Liver (tissue), 9 donors: Measurements from ENCODE around the gene MFNG. TPM values are rescaled to one million over a fixed set of nuclear protein-coding genes. Genes with fewer than 3 reads are reported as not detected.

Experiments
- DNase-seq: peaks from one replicate; pipeline ENCODE4 v3.0.0-alpha.2; 2017; ENCODE audit warnings: low spot score
- H3K27ac ChIP-seq, 2 donors: one replicate each; pipeline ENCODE4 v1.7.0; 2013; ENCODE audit warnings: inconsistent platforms in 2 of 2, low read length in 2 of 2, control low read depth in 1 of 2, low read depth in 1 of 2, mild to moderate bottlenecking in 1 of 2
- H3K27me3 ChIP-seq, 4 donors: one replicate each; pipeline versions ENCODE4 v1.6.1 to v1.7.0; 2013; ENCODE audit warnings: low read length in 3 of 4, inconsistent platforms in 1 of 4, mild to moderate bottlenecking in 1 of 4, moderate library complexity in 1 of 4; ENCODE audit not compliant: control insufficient read depth in 4 of 4, insufficient read depth in 4 of 4
- H3K36me3 ChIP-seq, 4 donors: one replicate each; pipeline versions ENCODE4 v1.6.1 to v1.7.0; 2013; ENCODE audit warnings: low read length in 3 of 4, mild to moderate bottlenecking in 3 of 4, low read depth in 1 of 4, moderate library complexity in 1 of 4; ENCODE audit not compliant: control insufficient read depth in 4 of 4, insufficient read depth in 3 of 4
- H3K4me1 ChIP-seq, 4 donors: one replicate each; pipeline versions ENCODE4 v1.6.1 to v1.7.0; 2013; ENCODE audit warnings: low read length in 3 of 4, mild to moderate bottlenecking in 3 of 4, moderate library complexity in 1 of 4; ENCODE audit not compliant: control insufficient read depth in 4 of 4, insufficient read depth in 4 of 4
- H3K4me3 ChIP-seq, 3 donors: one replicate each; pipeline versions ENCODE4 v1.6.1 to v1.7.0; 2013; ENCODE audit warnings: low read length in 3 of 3, control low read depth in 1 of 3, low read depth in 1 of 3, mild to moderate bottlenecking in 1 of 3
- H3K9ac ChIP-seq, 2 donors: one replicate each; pipeline ENCODE4 v1.7.0; 2013; ENCODE audit warnings: low read length in 2 of 2, mild to moderate bottlenecking in 2 of 2, moderate library complexity in 2 of 2, control low read depth in 1 of 2, low read depth in 1 of 2
- H3K9me3 ChIP-seq, 4 donors: one replicate each; pipeline versions ENCODE4 v1.6.1 to v1.7.0; 2013; ENCODE audit warnings: low read length in 3 of 4; ENCODE audit not compliant: control insufficient read depth in 4 of 4
- ATF3 ChIP-seq: IDR thresholded peaks from 2 replicates; pipeline ENCODE4 v1.6.1; 2016; ENCODE audit warnings: antibody characterized with exemption
- CTCF ChIP-seq: fragments of 150-350 bp; IDR thresholded peaks from 2 replicates; pipeline ENCODE4 v1.5.1; 2017; ENCODE audit warnings: improper control_type of control experiment, low read depth, low read length; ENCODE audit not compliant: missing input control
- EGR1 ChIP-seq, 2 donors: IDR thresholded peaks; 2 replicates each; pipeline ENCODE4 v1.6.1; 2016 to 2018; ENCODE audit warnings: antibody characterized with exemption in 2 of 2, low read depth in 2 of 2
- FOXA1 ChIP-seq: IDR thresholded peaks from 2 replicates; pipeline ENCODE4 v1.6.1; 2016; ENCODE audit warnings: antibody characterized with exemption
- FOXA2 ChIP-seq: IDR thresholded peaks from 2 replicates; pipeline ENCODE4 v1.6.1; 2016; ENCODE audit warnings: antibody characterized with exemption
- GABPA ChIP-seq, 2 donors: IDR thresholded peaks in 1 of 2; conservative IDR thresholded peaks in 1 of 2; 2 replicates each; pipeline ENCODE4 v1.6.1; 2016; ENCODE audit warnings: antibody characterized with exemption in 2 of 2, mild to moderate bottlenecking in 1 of 2, moderate library complexity in 1 of 2
- HNF4A ChIP-seq, 2 donors: conservative IDR thresholded peaks; 2 replicates each; pipeline ENCODE4 v1.6.1; 2016; ENCODE audit warnings: antibody characterized with exemption in 2 of 2, mild to moderate bottlenecking in 2 of 2
- HNF4G ChIP-seq: IDR thresholded peaks from 2 replicates; pipeline ENCODE4 v1.6.1; 2016; ENCODE audit warnings: antibody characterized with exemption
- NR2F2 ChIP-seq: IDR thresholded peaks from 2 replicates; pipeline ENCODE4 v1.6.1; 2016; ENCODE audit warnings: antibody characterized with exemption
- RAD21 ChIP-seq, 2 donors: IDR thresholded peaks; 2 replicates each; pipeline ENCODE4 v1.6.1; 2016; ENCODE audit warnings: antibody characterized with exemption in 2 of 2, mild to moderate bottlenecking in 2 of 2
- RXRA ChIP-seq, 2 donors: IDR thresholded peaks; 2 replicates each; pipeline ENCODE4 v1.6.1; 2017 to 2018; ENCODE audit warnings: antibody characterized with exemption in 2 of 2, mild to moderate bottlenecking in 1 of 2
- SP1 ChIP-seq: IDR thresholded peaks from 2 replicates; pipeline ENCODE4 v1.6.1; 2018; ENCODE audit warnings: antibody characterized with exemption, mild to moderate bottlenecking
- TAF1 ChIP-seq: conservative IDR thresholded peaks from 2 replicates; pipeline ENCODE4 v1.6.1; 2016; ENCODE audit warnings: antibody characterized with exemption, mild to moderate bottlenecking
- YY1 ChIP-seq: IDR thresholded peaks from 2 replicates; pipeline ENCODE4 v1.6.1; 2016; ENCODE audit warnings: antibody characterized with exemption, mild to moderate bottlenecking
- ZBTB33 ChIP-seq: IDR thresholded peaks from 2 replicates; pipeline ENCODE4 v1.6.1; 2016; ENCODE audit warnings: antibody characterized with exemption
- WGBS: extraction: QIAGEN DNeasy Blood & Tissue Kit; methylation state at CpG from one replicate; pipeline ENCODE4 v1.1.7; 2013; 5-methylcytosine and 5-hydroxymethylcytosine counted together
- polyA plus RNA-seq, 2 donors: library from polyadenylated mRNA; stranded (reverse) in 1 of 2; unstranded in 1 of 2; fragments of 200-250 nt in 1 of 2; fragments of >200 nt in 1 of 2; fragmentation: Nextera tagmentation in 1 of 2; extraction: Ambion mirVana in 1 of 2; gene quantifications; one replicate each; pipeline versions ENCODE4 v1.2.1 to v1.2.3, GENCODE V29; 2013 to 2015
- total RNA-seq, 2 donors: library from RNA; depleted of rRNA; stranded (reverse); fragments of >200 nt; gene quantifications; one replicate each; pipeline ENCODE4 v1.2.3, GENCODE V29; 2014
- donor health status: healthy.
- donor health status: healthy.
- donor health status: healthy.
- donor health status: healthy.
- donor health status: healthy.

MFNG gene
- total and polyA plus RNA-seq, 4 donors, result 5.0 to 10.7 (median 7.4) TPM

- WGBS, result 94% methylated on average over 5 of the region's 5 CpGs
- Histone ChIP-seq H3K4me1 (no peaks in the 10 kb centered on the region), H3K9ac (no peak overlapping the region), H3K27me3 (no peaks in the 10 kb centered on the region), H3K9me3 (peaks cover 0 to 4% (median 2%) of the 10 kb centered on the region in 4 donors), H3K36me3 (no peaks in the 10 kb centered on the region), H3K27ac (no peak overlapping the region), H3K4me3 (no peak overlapping the region)
- no peak for DNase-seq
- no peak for TF ChIP-seq FOXA1
- TF ChIP-seq HNF4G, result no peak
- no peak for TF ChIP-seq RXRA (IDR thresholded peaks at IDR 0.05)
- TF ChIP-seq GABPA (IDR thresholded peaks at IDR 0.05 in 1 of 2, conservative IDR thresholded peaks at IDR 0.05 in 1 of 2), result no peak
- TF ChIP-seq TAF1, result no peak
- TF ChIP-seq RAD21 (IDR thresholded peaks at IDR 0.05), result no peak
- TF ChIP-seq CTCF, result no peak
- TF ChIP-seq YY1, result no peak
- TF ChIP-seq SP1, result no peak
- no peak for TF ChIP-seq FOXA2
Observed at GRCh38 chr22:37435970-37436603, 50.1 kb downstream of the MFNG start.

GRCh38 chr22:37433786-37434185 lies 52.4 kb downstream of the MFNG start:
- H3K4me1 ChIP-seq, result no peaks in the 10 kb centered on the region
- no peaks in the 10 kb centered on the region for H3K9me3 ChIP-seq
- no peak for DNase-seq
- H3K27ac ChIP-seq, result no peak overlapping the region
- WGBS, result 44% methylated on average over 11 of the region's 11 CpGs
- H3K9ac ChIP-seq, result no peak overlapping the region
- TF ChIP-seq EGR1 (IDR thresholded peaks at IDR 0.05; ENCODE audit: low read depth in 2 of 2), result no peak
- no peak for TF ChIP-seq ATF3
- TF ChIP-seq YY1, result no peak
- TF ChIP-seq ZBTB33, result no peak
- TF ChIP-seq NR2F2, result peak; percentile 22
- no peak for TF ChIP-seq HNF4A (conservative IDR thresholded peaks at IDR 0.05)
- peak in 1 of 2 donors; percentile 39 for TF ChIP-seq RXRA (IDR thresholded peaks at IDR 0.05)
- TF ChIP-seq HNF4G, result no peak
- no peak for TF ChIP-seq TAF1
- no peak for TF ChIP-seq RAD21 (IDR thresholded peaks at IDR 0.05)
- no peak overlapping the region for H3K4me3 ChIP-seq
- no peaks in the 10 kb centered on the region for H3K36me3 ChIP-seq
- no peaks in the 10 kb centered on the region for H3K27me3 ChIP-seq

- TF ChIP-seq HNF4A (conservative IDR thresholded peaks at IDR 0.05), result no peak
- TF ChIP-seq FOXA2, result no peak
- TF ChIP-seq RXRA (IDR thresholded peaks at IDR 0.05), result no peak
- no peak for TF ChIP-seq FOXA1
- TF ChIP-seq HNF4G, result no peak
- TF ChIP-seq NR2F2, result no peak
- no peak for TF ChIP-seq RAD21 (IDR thresholded peaks at IDR 0.05)
- no peak for TF ChIP-seq EGR1 (IDR thresholded peaks at IDR 0.05; ENCODE audit: low read depth in 2 of 2)
- Histone ChIP-seq H3K9ac (no peak overlapping the region), H3K27me3 (no peaks in the 10 kb centered on the region), H3K4me3 (no peak overlapping the region), H3K9me3 (no peaks in the 10 kb centered on the region), H3K27ac (no peak overlapping the region), H3K4me1 (peaks cover 0 to 4% (median 2%) of the 10 kb centered on the region in 4 donors), H3K36me3 (no peaks in the 10 kb centered on the region)
- no peak for DNase-seq
- WGBS, result 91% methylated on average over 3 of the region's 3 CpGs
Observed at GRCh38 chr22:37432708-37433054, 53.5 kb downstream of the MFNG start.
